Stimulated activated CD4-positive, alpha-beta T cell treated with anti-CD3 and anti-CD28 coated beads, TNF-alpha, amount 100 ng/mL, for 24 hours (primary cell): ENCODE data around the gene CD86.

Experiments used
- DNase-seq, 3 experiments: peaks; one replicate each; pipeline ENCODE4 v3.0.0-alpha.2; 2020; ENCODE audit warnings: low read depth in 3 of 3

The CD86 gene

GRCh38 chr3:122060040-122060698 is 5.0 kb downstream of the CD86 start:
- DNase-seq, result no peak

GRCh38 chr3:122063908-122064307 is 8.7 kb downstream of the CD86 start:
- no peak for DNase-seq

- no peak for DNase-seq
Measured at GRCh38 chr3:122064326-122064725, 9.2 kb downstream of the CD86 start.

- no peak for DNase-seq
Measured at GRCh38 chr3:122066331-122067213, 11.4 kb downstream of the CD86 start.

DNA sequence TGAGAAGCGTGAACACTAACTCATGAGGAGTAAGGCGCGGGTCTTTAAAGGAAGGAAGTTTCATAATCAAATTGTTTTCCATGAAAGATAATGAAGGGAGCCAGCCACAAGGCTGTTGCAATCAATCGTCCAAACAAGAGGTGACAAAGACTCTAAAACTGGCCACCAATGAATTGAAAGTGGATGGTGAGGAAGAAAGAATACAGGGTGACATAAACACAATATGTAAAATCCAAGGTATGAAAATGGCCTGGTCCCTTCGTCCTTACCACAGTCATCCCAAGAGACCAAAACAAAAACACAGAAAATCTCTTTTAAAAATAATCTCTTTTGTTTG is 12.0 kb downstream of the CD86 start:
- no peak for DNase-seq

- DNase-seq, result no peak
Measured at GRCh38 chr3:122067588-122068240, 12.6 kb downstream of the CD86 start.

GRCh38 chr3:122074621-122075265 is 19.6 kb downstream of the CD86 start:
- no peak for DNase-seq

DNA sequence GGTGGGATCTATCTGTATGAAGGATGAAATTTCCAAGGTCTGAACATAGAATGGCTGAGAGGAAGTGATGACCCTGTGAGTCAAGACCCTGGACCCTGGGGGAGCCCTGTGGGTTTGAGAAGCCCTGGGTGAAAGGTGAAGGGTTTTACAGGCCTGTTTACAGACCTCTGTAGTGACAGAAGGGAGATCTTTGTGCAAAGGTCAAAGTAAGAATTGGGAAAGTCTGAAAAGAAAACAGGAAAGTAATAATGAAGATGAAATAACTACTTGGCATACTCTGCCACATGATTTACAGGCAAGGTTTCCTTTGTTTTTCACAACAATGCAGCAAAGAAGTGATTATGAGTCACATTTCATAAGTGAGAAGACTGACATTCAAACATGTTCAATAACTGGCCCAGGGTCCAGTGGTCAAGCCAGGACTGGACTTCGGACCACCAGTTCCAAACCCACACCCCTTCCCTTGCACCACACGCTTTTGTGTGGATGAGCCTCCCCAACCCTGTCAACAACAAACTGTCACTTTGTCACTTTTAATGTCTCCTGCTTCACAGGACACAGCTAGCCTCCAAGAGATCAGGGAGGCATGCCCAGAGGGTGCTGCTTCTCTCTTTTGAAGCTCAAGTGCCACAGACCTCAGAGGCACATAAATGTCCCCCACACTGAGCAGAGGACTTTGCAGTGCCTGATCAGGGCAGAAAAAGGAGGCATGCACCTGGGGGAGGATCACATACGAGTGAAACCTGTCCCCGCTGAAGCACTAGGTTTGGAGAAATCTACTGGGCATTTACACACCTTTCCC is 21.5 kb downstream of the CD86 start:
- no peak for DNase-seq

GRCh38 chr3:122077293-122078234 is 22.4 kb downstream of the CD86 start:
- no peak for DNase-seq

GRCh38 chr3:122078235-122078935 is 23.2 kb downstream of the CD86 start:
- no peak for DNase-seq

DNA sequence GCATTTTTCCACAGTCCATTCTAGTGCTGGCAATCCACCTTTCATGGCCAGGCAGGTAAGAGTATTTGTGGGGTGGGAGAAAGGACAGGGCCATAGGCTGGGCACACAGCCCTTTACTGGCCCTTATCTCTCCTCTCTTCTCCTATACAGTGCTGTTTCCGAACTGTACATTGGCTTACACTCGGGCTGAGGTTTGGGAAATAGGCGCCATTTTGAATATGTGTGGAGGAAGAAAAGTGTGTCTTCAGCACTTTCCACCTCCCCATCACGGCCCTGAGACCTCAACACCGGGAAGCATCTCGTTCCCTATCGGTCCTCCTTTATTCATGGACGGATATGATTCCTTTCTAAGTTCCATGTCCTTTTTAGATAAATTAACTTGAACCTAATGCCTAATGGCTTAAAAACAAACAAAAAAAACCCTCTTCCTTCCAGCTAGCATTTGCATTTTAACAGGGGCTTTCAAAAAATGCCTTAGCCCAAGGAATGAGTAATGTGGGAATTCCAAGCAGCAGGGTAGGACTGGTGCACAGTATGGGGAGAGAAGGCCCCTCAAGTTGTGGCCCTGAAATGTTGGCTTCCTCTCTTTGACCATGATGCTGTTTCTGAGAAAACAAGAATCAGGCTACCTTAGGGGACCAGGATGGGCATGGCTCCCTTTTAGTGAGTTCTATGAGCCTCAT is 24.5 kb downstream of the CD86 start:
- no peak for DNase-seq

DNA sequence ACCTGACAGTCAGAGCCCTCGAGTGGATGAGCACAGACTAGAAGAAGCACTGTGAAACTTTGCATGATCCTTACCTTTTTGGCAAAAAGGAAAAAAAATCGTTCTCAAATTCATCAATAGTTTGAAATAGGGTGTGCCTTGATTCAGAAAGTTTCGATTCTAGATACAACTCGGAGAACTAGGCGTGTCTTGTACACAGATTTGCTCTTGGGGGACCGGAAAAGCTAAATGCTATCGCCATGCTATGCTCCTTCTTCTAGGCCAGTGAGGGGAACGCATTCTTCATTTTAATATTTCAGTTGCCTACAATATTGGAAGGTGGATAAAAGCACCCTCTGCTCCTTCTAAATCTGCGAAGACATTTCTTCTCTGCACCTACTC is 25.0 kb downstream of the CD86 start:
- no peak for DNase-seq

DNA sequence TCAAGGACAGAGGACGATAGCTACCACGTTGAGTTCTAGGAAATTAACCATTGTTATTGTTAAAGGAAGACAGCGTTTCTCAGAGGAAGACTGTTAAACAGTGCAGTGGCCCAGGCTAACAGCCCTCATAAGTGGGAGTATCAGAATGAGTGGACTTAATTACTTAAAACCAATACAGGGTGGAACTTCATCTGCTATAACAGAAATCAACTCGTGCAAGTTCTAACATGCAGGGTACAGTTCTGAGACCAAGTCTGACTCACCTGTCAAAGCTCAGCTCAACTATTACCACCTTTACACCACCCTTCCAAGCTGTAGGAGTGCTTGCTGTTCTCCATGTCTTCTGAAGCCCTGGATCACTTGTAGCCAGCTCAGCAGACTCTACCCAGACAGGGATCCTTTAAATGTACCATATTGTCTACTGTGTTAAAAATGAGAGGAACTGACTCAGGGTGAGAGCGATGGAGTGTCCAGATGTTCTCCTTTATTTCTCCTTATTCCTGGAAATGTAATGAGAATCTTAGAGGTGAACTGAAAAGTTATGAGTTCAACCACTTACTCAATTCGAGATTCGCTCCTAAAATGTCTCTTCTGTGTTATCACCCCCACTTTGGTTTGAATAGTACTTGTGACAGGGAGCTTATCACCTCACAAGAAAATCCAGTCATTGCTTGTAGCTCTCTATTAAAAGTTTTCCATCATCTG is 26.5 kb downstream of the CD86 start:
- DNase-seq, result no peak

DNA sequence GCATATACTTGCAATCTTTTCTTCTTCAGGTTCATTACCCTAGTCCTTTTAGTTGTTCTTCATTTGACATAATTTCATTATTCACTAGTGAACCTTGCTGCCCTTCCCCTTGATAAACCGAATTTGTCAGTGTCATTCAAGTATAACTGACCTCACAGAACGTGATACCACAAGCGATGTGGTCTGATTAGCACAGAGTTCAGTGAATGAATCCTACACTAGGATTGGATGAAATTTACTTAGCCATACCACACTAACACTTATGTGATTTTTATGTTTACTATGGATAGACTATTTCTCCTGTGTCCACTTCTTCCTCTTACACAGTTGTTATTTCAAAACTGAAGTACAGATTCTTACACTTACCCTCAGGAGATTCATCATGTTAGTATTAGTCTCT is 27.2 kb downstream of the CD86 start:
- no peak for DNase-seq

GRCh38 chr3:122084799-122085198 is 29.6 kb downstream of the CD86 start:
- no peak for DNase-seq

- DNase-seq, result no peak
Measured at GRCh38 chr3:122085673-122086072, 30.5 kb downstream of the CD86 start.

DNA sequence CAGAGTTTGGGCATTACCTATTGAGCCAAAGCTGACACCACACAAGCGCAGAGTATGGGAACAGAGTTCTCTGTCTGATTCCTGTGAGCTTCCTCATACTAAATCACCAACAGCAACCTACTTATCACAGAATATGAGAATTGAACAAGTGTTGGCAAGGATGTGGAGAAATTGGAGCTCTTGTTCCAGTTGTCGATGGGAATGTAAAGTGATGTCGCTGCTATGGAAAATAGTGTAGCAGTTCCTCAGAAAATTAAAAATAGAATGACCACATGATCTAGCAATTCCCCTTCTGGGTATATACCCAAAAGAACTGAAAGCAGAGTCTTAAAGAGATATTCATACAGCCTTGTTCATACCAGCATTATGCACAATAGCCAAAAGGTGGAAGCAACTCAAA is 33.4 kb downstream of the CD86 start:
- DNase-seq, result no peak

- no peak for DNase-seq
Measured at GRCh38 chr3:122091602-122092295, 36.6 kb downstream of the CD86 start.
